ENCODE data around the gene OSBPL6.

DNA sequence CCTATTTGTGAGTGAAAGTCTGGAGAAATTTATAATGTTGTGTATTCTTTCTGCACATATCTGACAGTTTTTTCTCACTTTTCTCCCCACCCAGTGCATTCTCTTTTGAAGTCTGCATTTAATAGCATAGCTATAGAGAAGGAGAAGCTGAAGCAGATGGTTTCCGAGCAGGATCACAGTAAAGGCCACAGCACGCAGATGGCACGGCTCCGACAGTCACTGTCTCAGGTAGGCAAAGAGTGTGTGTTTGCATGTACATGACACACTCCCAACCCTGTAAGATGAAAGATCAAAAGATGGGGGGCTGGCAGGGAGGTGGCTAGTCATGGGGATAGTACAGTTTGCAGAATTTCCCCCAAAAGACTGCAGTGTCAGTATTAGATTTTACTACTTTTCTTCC, 167.3 kb downstream of the OSBPL6 start:
- TF ChIP-seq POLR2AphosphoS5 (IDR thresholded peaks at IDR 0.05; ENCODE audit: borderline replicate concordance, low read depth, low read length) (no peak), EZH2 (IDR thresholded peaks at IDR 0.05) (no peak), FOXP2 (optimal IDR thresholded peaks at IDR 0.05; ENCODE audit: control extremely low read depth, extremely low read length, insufficient read depth) (no peak)

All from SK-N-MC (cell line).